ENCODE data around the gene PTEN. TPM values are rescaled to one million over a fixed set of nuclear protein-coding genes. Genes with fewer than 3 reads are reported as not detected.

PTEN gene
- polyA plus RNA-seq, 1 donor = 77.3 TPM

GRCh38 chr10:87974130-87974529, 110.7 kb downstream of the PTEN start:
- no peak for DNase-seq

GRCh38 chr10:87974769-87975168, 111.3 kb downstream of the PTEN start:
- no peak for DNase-seq

GRCh38 chr10:87976101-87976743, 112.8 kb downstream of the PTEN start:
- DNase-seq = no peak

- DNase-seq = no peak
These were observed 114.7 kb downstream of the PTEN start for GRCh38 chr10:87978166-87978565.

- no peak for DNase-seq
These were observed 116.4 kb downstream of the PTEN start for GRCh38 chr10:87979847-87980246.

- no peak for DNase-seq
These were observed 120.3 kb downstream of the PTEN start for GRCh38 chr10:87983716-87984115.

- no peak for DNase-seq
These were observed 123.8 kb downstream of the PTEN start for GRCh38 chr10:87987206-87987605.

- DNase-seq = no peak
These were observed 128.5 kb downstream of the PTEN start for GRCh38 chr10:87991946-87992345.

GRCh38 chr10:88004451-88004850, 141.0 kb downstream of the PTEN start:
- no peak for DNase-seq

GRCh38 chr10:88006261-88006660, 142.8 kb downstream of the PTEN start:
- DNase-seq = no peak

- DNase-seq = no peak
These were observed 145.5 kb downstream of the PTEN start for GRCh38 chr10:88008866-88009470.

GRCh38 chr10:88012641-88013040, 149.2 kb downstream of the PTEN start:
- DNase-seq = no peak

- no peak for DNase-seq
These were observed 154.4 kb downstream of the PTEN start for GRCh38 chr10:88017781-88018180.

- DNase-seq = no peak
These were observed 156.3 kb downstream of the PTEN start for GRCh38 chr10:88019753-88020152.

Other genes starting within 250 kb of the PTEN start
- gene PAPSS2, start 203.7 kb upstream of the PTEN start, polyA plus RNA-seq (ENCODE audit: insufficient read length) = 37.2 TPM
- gene ATAD1, start 45.4 kb upstream of the PTEN start, polyA plus RNA-seq (ENCODE audit: insufficient read length) = 69.1 TPM
- 1.5 TPM for gene KLLN, start 92 bp upstream of the PTEN start, polyA plus RNA-seq (ENCODE audit: insufficient read length)